DND-41 (cell line): ENCODE results near the gene MOBP.

Experiments
- CTCF ChIP-seq: IDR thresholded peaks from 2 replicates; pipeline ENCODE4 v1.5.1; 2012; ENCODE audit warnings: borderline replicate concordance, low read length, moderate library complexity, mild to moderate bottlenecking; ENCODE audit not compliant: poor library complexity, severe bottlenecking; ENCODE audit errors: extremely low read depth
- EZH2 ChIP-seq: IDR thresholded peaks from 3 replicates; pipeline ENCODE4 v1.6.1; 2012; ENCODE audit warnings: borderline replicate concordance, low read depth, mild to moderate bottlenecking, moderate library complexity, low read length, inconsistent platforms; ENCODE audit not compliant: severe bottlenecking

- TF ChIP-seq CTCF (no peak), EZH2 (no peak)
These were observed 48.4 kb downstream of the MOBP start for GRCh38 chr3:39515681-39516441.
